Calu3 (cell line): ENCODE measurements around the gene SAMD4A. TPM values are rescaled to one million over a fixed set of nuclear protein-coding genes. Genes with fewer than 3 reads are reported as not detected.

ENCODE experiments used
- BruUV-seq: library from RNA; stranded (reverse); fragments of 400-500 nt; replicated peaks from 2 replicates; lab custom pipeline; 2021; lab: Mats Ljungman, UMichigan
- CTCF ChIA-PET: fragments of 300-600 bp; sonication (Branson Sonifier 250); formaldehyde crosslinking; loops from one replicate; lab custom pipeline; 2022; ENCODE audit warnings: antibody characterized with exemption; lab: Charles Lee
- DNase-seq: peaks from one replicate; pipeline ENCODE4 v3.0.0; 2022
- H3K27ac Mint-ChIP-seq: one replicate; pipeline ENCODE4 v1.8.0; 2022; ENCODE audit warnings: mixed read lengths; ENCODE audit not compliant: unreplicated experiment
- H3K27me3 Mint-ChIP-seq: one replicate; pipeline ENCODE4 v1.8.0; 2022; ENCODE audit warnings: mixed read lengths; ENCODE audit not compliant: unreplicated experiment
- H3K36me3 Mint-ChIP-seq: one replicate; pipeline ENCODE4 v1.8.0; 2022; ENCODE audit warnings: mild to moderate bottlenecking, moderate library complexity, mixed read lengths; ENCODE audit not compliant: insufficient read depth, unreplicated experiment
- H3K4me1 Mint-ChIP-seq: one replicate; pipeline ENCODE4 v1.8.0; 2022; ENCODE audit warnings: mild to moderate bottlenecking, low read depth, mixed read lengths; ENCODE audit not compliant: unreplicated experiment
- H3K4me3 Mint-ChIP-seq: one replicate; pipeline ENCODE4 v1.8.0; 2022; ENCODE audit warnings: mild to moderate bottlenecking, low read depth, moderate library complexity, mixed read lengths; ENCODE audit not compliant: unreplicated experiment
- H3K9me3 Mint-ChIP-seq: one replicate; pipeline ENCODE4 v1.8.0; 2022; ENCODE audit warnings: low read depth, mixed read lengths; ENCODE audit not compliant: unreplicated experiment
- intact Hi-C: fragments of 100-400 bp; cut with micrococcal nuclease; formaldehyde crosslinking; loops from one replicate; pipeline ENCODE4 v1.10.0; 2022; ENCODE audit not compliant: unreplicated experiment
- total RNA-seq: library from RNA; stranded (reverse); gene quantifications from 2 replicates; pipeline ENCODE4 v1.2.3, GENCODE V29; 2022
- TF ChIP-seq, protein P1 (sequence below): fragments of 200-600 bp; IDR thresholded peaks from one replicate; pipeline ENCODE4 v1.8.0; 2022; ENCODE audit warnings: antibody characterized with exemption; ENCODE audit not compliant: unreplicated experiment

SAMD4A gene
- total RNA-seq, 1 experiment from 2014 or later = 14.4 TPM

DNA sequence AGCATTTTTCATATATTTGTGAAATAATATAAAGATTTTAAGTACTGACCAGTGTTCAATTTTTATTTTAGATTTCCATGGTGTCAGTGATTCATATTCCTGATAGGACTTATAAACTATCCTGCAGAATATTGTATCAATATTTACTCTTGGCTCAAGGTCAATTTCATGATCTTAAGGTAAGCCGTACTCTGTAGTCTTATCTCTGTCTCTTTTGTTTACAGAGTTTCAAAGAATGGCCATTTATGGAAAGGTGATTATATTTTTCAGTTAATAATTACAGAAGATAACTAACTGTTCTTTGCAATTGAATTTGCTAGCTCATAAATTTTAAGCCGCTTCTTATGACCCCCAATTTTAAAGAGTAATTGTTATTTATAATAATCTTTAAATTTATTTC, 29.3 kb upstream of the SAMD4A start:
- Mint-ChIP-seq H3K27me3 (no peaks in the 10 kb centered on the region), H3K4me3 (no peak overlapping the region), H3K4me1 (no peaks in the 10 kb centered on the region), H3K27ac (no peak overlapping the region), H3K36me3 (no peaks in the 10 kb centered on the region), H3K9me3 (no peaks in the 10 kb centered on the region)
- DNase-seq = no peak
- TF ChIP-seq, protein P1, sequence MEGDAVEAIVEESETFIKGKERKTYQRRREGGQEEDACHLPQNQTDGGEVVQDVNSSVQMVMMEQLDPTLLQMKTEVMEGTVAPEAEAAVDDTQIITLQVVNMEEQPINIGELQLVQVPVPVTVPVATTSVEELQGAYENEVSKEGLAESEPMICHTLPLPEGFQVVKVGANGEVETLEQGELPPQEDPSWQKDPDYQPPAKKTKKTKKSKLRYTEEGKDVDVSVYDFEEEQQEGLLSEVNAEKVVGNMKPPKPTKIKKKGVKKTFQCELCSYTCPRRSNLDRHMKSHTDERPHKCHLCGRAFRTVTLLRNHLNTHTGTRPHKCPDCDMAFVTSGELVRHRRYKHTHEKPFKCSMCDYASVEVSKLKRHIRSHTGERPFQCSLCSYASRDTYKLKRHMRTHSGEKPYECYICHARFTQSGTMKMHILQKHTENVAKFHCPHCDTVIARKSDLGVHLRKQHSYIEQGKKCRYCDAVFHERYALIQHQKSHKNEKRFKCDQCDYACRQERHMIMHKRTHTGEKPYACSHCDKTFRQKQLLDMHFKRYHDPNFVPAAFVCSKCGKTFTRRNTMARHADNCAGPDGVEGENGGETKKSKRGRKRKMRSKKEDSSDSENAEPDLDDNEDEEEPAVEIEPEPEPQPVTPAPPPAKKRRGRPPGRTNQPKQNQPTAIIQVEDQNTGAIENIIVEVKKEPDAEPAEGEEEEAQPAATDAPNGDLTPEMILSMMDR = no peak
- intact Hi-C loops = no loop called here
- CTCF ChIA-PET = interaction anchor here (0.6 kb wide), 1 partner anchor 31 kb away, joined by 4 read pairs; no protein-coding TSS in a partner anchor
- no TSS peak for BruUV-seq

DNA sequence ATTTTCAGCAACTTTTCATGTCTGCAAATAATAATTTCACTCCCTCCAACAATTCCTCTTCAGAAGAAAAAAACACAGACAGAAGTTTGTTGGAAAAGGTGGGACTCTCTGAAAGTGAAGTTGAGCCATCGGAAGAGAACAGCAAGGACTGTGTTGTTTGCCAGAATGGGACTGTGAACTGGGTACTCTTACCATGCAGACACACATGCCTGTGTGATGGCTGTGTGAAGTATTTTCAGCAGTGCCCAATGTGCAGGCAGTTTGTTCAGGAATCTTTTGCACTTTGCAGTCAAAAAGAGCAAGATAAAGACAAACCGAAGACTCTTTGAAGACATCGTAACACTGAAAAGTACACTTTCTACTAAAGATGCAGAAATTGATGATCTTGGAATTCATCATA, 28.9 kb upstream of the SAMD4A start:
- Mint-ChIP-seq H3K4me3 (no peak overlapping the region), H3K27me3 (no peaks in the 10 kb centered on the region), H3K36me3 (no peaks in the 10 kb centered on the region), H3K9me3 (no peaks in the 10 kb centered on the region), H3K27ac (no peak overlapping the region), H3K4me1 (no peaks in the 10 kb centered on the region)
- no TSS peak for BruUV-seq
- CTCF ChIA-PET = interaction anchor here (0.6 kb wide), 1 partner anchor 30 kb away, joined by 4 read pairs; no protein-coding TSS in a partner anchor
- TF ChIP-seq, protein P1 = no peak
- DNase-seq = no peak
- intact Hi-C loops = no loop called here

DNA sequence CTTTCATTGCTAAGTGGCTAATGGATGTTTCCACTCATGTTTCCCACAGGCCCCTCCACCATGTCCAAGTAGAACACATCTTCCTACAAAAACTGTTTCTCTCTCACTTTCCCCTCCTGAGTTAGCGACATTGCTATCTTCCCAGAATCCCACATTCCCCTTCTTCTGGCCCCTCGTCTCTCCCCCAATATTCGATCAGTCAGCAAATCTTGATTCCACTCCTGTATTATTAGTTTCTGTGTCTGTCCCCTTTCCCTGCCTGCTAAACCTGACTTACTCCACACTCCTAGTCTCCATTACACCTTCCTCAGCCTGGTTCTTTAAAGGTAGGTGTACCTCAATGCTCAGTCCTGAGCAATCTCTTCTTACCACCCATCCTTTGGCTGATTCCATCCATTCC, 19.3 kb upstream of the SAMD4A start:
- TF ChIP-seq, protein P1 = no peak
- intact Hi-C loops = no loop called here
- BruUV-seq = no TSS peak
- H3K4me3 Mint-ChIP-seq = no peak overlapping the region
- H3K9me3 Mint-ChIP-seq = peaks cover 3% of the 10 kb centered on the region
- H3K4me1 Mint-ChIP-seq = no peaks in the 10 kb centered on the region
- H3K27ac Mint-ChIP-seq = no peak overlapping the region
- no peaks in the 10 kb centered on the region for H3K36me3 Mint-ChIP-seq
- CTCF ChIA-PET = no interaction called here
- peaks cover 17% of the 10 kb centered on the region for H3K27me3 Mint-ChIP-seq
- DNase-seq = no peak

- no peaks in the 10 kb centered on the region for H3K4me1 Mint-ChIP-seq
- DNase-seq = no peak
- no peaks in the 10 kb centered on the region for H3K36me3 Mint-ChIP-seq
- H3K9me3 Mint-ChIP-seq = peaks cover 3% of the 10 kb centered on the region
- TF ChIP-seq, protein P1 = no peak
- H3K27me3 Mint-ChIP-seq = peaks cover 17% of the 10 kb centered on the region
- no peak overlapping the region for H3K27ac Mint-ChIP-seq
- no TSS peak for BruUV-seq
- no peak overlapping the region for H3K4me3 Mint-ChIP-seq
- CTCF ChIA-PET = interaction anchor here (0.6 to 1.1 kb wide), 3 partner anchors 16 to 260 kb away, joined by 4 to 6 read pairs (median 4); no protein-coding TSS in a partner anchor
- intact Hi-C loops = no loop called here
Observed at GRCh38 chr14:54548491-54548890, 18.4 kb upstream of the SAMD4A start.
